ENCODE results near the gene ADAMTS17.

DNA sequence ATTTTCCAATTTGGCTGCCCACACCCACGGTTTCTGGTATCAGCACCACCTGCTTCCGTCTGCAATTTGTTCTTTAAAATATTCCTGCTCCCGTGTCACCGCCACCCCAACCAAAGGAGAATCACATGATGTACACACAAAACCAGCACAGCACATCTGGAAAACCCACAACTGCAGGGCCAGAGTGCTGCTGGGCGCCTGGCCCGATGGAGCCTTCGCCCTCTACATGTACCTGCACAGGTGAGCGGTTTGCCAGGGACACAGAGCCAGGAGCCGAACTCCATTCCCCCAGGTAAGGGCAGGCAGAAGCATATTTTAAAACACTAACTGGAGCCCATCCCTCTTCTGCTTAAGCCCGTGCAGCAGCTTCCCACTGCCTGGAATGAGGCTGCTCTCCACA lies 75.6 kb downstream of the ADAMTS17 start:
- TF ChIP-seq, protein P1, sequence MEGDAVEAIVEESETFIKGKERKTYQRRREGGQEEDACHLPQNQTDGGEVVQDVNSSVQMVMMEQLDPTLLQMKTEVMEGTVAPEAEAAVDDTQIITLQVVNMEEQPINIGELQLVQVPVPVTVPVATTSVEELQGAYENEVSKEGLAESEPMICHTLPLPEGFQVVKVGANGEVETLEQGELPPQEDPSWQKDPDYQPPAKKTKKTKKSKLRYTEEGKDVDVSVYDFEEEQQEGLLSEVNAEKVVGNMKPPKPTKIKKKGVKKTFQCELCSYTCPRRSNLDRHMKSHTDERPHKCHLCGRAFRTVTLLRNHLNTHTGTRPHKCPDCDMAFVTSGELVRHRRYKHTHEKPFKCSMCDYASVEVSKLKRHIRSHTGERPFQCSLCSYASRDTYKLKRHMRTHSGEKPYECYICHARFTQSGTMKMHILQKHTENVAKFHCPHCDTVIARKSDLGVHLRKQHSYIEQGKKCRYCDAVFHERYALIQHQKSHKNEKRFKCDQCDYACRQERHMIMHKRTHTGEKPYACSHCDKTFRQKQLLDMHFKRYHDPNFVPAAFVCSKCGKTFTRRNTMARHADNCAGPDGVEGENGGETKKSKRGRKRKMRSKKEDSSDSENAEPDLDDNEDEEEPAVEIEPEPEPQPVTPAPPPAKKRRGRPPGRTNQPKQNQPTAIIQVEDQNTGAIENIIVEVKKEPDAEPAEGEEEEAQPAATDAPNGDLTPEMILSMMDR (IDR thresholded peaks at IDR 0.05), result no peak
- TF ChIP-seq POLR2A (IDR thresholded peaks at IDR 0.05) (no peak), POLR2AphosphoS5 (IDR thresholded peaks at IDR 0.05) (no peak)
